ENCODE measurements around the gene PRICKLE2.

Gene PRICKLE2

GRCh38 chr3:64108231-64108630 lies 117.0 kb downstream of the PRICKLE2 start:
- no peak for DNase-seq (ENCODE audit: extremely low spot score)
- ChIA-PET POLR2A (no interaction called here), CTCF (interaction anchor here (0.7 kb wide), 1 partner anchor 59 kb away, joined by 3 read pairs; no protein-coding TSS in a partner anchor)
- TF ChIP-seq CTCF (IDR thresholded peaks at IDR 0.05; ENCODE audit: control extremely low read depth, extremely low read depth, low read depth, missing control alignments), result no peak

GRCh38 chr3:64107190-64107589 lies 118.1 kb downstream of the PRICKLE2 start:
- POLR2A ChIA-PET, result no interaction called here
- no peak for DNase-seq (ENCODE audit: extremely low spot score)
- TF ChIP-seq CTCF (IDR thresholded peaks at IDR 0.05; ENCODE audit: control extremely low read depth, extremely low read depth, low read depth, missing control alignments), result no peak
- CTCF ChIA-PET, result interaction anchor here (0.7 to 1.0 kb wide), 2 partner anchors 11 to 58 kb away, joined by 3 read pairs; no protein-coding TSS in a partner anchor

GRCh38 chr3:64105816-64106215 lies 119.5 kb downstream of the PRICKLE2 start:
- no peak for TF ChIP-seq CTCF (IDR thresholded peaks at IDR 0.05; ENCODE audit: control extremely low read depth, extremely low read depth, low read depth, missing control alignments)
- ChIA-PET POLR2A (no interaction called here), CTCF (interaction anchor here (1.0 to 1.6 kb wide), 7 partner anchors 9 to 119 kb away, joined by 3 to 5 read pairs (median 3); partner anchors contain the start of gene PRICKLE2)
- DNase-seq (ENCODE audit: extremely low spot score), result no peak

GRCh38 chr3:64104691-64105111 lies 120.6 kb downstream of the PRICKLE2 start:
- no peak for DNase-seq (ENCODE audit: extremely low spot score)
- CTCF ChIA-PET, result interaction anchor here (1.0 to 1.6 kb wide), 8 partner anchors 9 to 34 kb away, joined by 3 to 5 read pairs (median 3); no protein-coding TSS in a partner anchor
- TF ChIP-seq CTCF (IDR thresholded peaks at IDR 0.05; ENCODE audit: control extremely low read depth, extremely low read depth, low read depth, missing control alignments), result no peak
- POLR2A ChIA-PET, result no interaction called here

- TF ChIP-seq CTCF (IDR thresholded peaks at IDR 0.05; ENCODE audit: control extremely low read depth, extremely low read depth, low read depth, missing control alignments), result no peak
- ChIA-PET CTCF (interaction anchor here (1.1 to 1.6 kb wide), 5 partner anchors 13 to 33 kb away, joined by 3 to 5 read pairs (median 3); no protein-coding TSS in a partner anchor), POLR2A (no interaction called here)
- no peak for DNase-seq (ENCODE audit: extremely low spot score)
Observed at GRCh38 chr3:64104006-64104405, 121.3 kb downstream of the PRICKLE2 start.

GRCh38 chr3:64103131-64103530 lies 122.1 kb downstream of the PRICKLE2 start:
- no peak for DNase-seq (ENCODE audit: extremely low spot score)
- ChIA-PET POLR2A (no interaction called here), CTCF (no interaction called here)
- no peak for TF ChIP-seq CTCF (IDR thresholded peaks at IDR 0.05; ENCODE audit: control extremely low read depth, extremely low read depth, low read depth, missing control alignments)
